ENCODE results near the gene CYLD. TPM values are rescaled to one million over a fixed set of nuclear protein-coding genes. Genes with fewer than 3 reads are reported as not detected.

Gene CYLD
- total and polyA plus RNA-seq, 12 donors: 10.3 to 61.7 (median 37.1) TPM

DNA sequence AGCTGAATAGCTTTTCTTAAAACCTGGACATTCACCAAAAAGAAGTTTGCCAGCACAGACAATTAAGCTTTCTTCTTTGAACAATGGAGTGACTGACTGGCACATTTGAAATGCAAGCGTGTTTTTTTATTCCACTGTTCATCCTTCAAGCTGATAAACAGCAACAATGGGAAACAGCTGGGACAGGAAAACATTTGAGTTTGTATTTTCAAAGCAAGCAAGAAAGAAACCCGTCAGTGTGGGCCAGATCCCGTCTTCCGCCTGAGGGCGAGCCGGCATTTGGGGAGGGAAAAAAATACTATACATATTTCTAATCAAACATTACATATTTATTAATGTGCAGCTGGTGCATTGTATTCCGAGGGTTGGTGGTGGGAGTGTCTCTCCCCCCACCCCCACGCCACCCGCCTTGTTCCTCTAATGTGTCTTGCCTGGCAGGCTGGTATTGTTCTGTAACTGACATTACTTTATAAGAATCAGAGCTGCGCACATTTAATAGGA lies 94.3 kb downstream of the CYLD start:
- 56 to 63% methylated on average over 10 of the region's 10 CpGs for whole genome bisulfite sequencing, 2 donors
- TF ChIP-seq, protein P1, sequence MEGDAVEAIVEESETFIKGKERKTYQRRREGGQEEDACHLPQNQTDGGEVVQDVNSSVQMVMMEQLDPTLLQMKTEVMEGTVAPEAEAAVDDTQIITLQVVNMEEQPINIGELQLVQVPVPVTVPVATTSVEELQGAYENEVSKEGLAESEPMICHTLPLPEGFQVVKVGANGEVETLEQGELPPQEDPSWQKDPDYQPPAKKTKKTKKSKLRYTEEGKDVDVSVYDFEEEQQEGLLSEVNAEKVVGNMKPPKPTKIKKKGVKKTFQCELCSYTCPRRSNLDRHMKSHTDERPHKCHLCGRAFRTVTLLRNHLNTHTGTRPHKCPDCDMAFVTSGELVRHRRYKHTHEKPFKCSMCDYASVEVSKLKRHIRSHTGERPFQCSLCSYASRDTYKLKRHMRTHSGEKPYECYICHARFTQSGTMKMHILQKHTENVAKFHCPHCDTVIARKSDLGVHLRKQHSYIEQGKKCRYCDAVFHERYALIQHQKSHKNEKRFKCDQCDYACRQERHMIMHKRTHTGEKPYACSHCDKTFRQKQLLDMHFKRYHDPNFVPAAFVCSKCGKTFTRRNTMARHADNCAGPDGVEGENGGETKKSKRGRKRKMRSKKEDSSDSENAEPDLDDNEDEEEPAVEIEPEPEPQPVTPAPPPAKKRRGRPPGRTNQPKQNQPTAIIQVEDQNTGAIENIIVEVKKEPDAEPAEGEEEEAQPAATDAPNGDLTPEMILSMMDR (IDR thresholded peaks at IDR 0.05): no peak
- no peak overlapping the region for H3K27ac ChIP-seq

DNA sequence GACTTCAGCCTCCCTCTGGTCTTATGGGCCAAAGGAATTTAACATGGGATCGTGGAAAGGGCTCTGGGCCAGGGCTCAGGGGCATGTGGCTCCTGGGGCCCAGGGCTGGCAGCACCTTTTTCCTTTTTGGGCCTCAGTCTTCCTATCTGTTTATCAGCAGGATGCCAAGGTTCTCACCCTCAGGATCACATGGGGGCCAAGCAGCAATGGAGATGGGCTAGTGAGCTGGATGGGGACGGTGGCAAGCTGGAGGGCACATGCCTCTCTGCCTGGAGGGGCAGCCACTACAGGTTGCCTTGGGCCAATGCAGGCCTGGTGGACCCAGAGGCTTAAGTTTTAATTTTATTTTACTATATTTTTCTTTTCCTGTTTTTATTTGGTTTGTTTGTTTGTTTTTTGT lies 95.4 kb downstream of the CYLD start:
- WGBS, 2 donors: 80 to 90% methylated on average over 2 of the region's 2 CpGs
- no peaks in the 10 kb centered on the region for H3K36me3 ChIP-seq
- ATAC-seq: no peak

More for the DNA sequence above, 94.3 kb downstream of the CYLD start:
- H3K4me3 ChIP-seq: no peak overlapping the region
- H3K27me3 ChIP-seq: peaks cover 0 to 36% (median 21%) of the 10 kb centered on the region in 7 donors
- intact Hi-C loops (cut with DNase I): no loop called here
- H3K9me3 ChIP-seq: peaks cover 0 to 10% (median 0%) of the 10 kb centered on the region in 11 donors
- no peaks in the 10 kb centered on the region for H3K36me3 ChIP-seq
- peaks cover 0 to 5% (median 0%) of the 10 kb centered on the region in 9 donors for H3K4me1 ChIP-seq
- no peak for ATAC-seq
- no peak for DNase-seq

DNA sequence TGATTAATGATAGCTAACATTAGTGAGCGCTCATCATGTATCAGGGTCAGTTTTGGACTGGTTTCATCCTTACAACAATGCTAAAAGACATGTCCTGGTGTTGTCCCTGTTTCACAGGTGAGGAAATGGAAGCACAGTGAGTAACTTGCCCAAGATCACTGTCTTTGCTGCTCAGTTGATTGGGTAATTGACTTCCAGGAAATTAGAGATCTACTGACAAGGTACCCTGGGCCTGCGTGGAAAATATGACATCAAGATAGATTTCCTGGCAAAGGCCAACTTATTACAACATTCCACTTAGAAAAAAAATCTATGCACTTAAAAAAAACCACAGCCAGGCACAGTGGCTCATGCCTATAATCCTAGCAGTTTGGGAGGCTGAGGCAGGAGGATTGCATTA lies 96.3 kb downstream of the CYLD start:
- H3K27me3 ChIP-seq: peaks cover 0 to 55% (median 38%) of the 10 kb centered on the region in 7 donors
- no peak for DNase-seq
- intact Hi-C loops (cut with DNase I): no loop called here
- no peak overlapping the region for H3K4me3 ChIP-seq
- H3K9me3 ChIP-seq: peaks cover 0 to 3% (median 0%) of the 10 kb centered on the region in 11 donors
- no peak overlapping the region for H3K27ac ChIP-seq
- no peak for ATAC-seq
- 57 to 74% methylated on average over 2 of the region's 2 CpGs for WGBS, 2 donors
- H3K36me3 ChIP-seq: no peaks in the 10 kb centered on the region
- TF ChIP-seq, protein P1 (IDR thresholded peaks at IDR 0.05): no peak
- peaks cover 0 to 9% (median 3%) of the 10 kb centered on the region in 9 donors for H3K4me1 ChIP-seq

More for the DNA sequence above, 95.4 kb downstream of the CYLD start:
- no peak for DNase-seq
- Histone ChIP-seq H3K9me3 (peaks cover 0 to 10% (median 0%) of the 10 kb centered on the region in 11 donors), H3K4me1 (peaks cover 0 to 9% (median 3%) of the 10 kb centered on the region in 9 donors), H3K4me3 (no peak overlapping the region), H3K27me3 (peaks cover 0 to 47% (median 31%) of the 10 kb centered on the region in 7 donors), H3K27ac (no peak overlapping the region)
- TF ChIP-seq, protein P1 (IDR thresholded peaks at IDR 0.05): no peak
- intact Hi-C loops (cut with DNase I): no loop called here

DNA sequence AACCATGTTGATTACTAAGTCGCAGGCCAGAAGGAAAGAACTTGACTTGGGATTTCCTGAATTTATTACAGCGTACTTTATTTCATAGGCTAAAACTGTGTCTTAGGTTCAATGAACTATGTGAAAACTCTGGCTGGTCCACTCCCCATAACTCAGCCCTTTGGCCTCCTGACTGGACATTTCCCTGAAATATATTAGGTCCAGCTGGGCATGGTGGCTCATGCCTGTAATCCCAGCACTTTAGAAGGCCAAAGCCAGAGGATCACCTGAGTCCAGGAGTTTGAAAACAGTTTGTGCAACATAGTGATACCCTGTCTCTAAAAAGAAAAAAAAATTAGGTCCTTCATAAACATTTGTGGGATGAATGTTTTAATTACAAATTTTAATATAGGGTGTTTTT lies 97.0 kb downstream of the CYLD start:
- no peak overlapping the region for H3K27ac ChIP-seq
- no peak overlapping the region for H3K4me3 ChIP-seq
- TF ChIP-seq, protein P1 (IDR thresholded peaks at IDR 0.05): no peak
- no peak for ATAC-seq
- WGBS, 2 donors: 86 to 87% methylated on average over 2 of the region's 2 CpGs
- H3K9me3 ChIP-seq: no peaks in the 10 kb centered on the region
- H3K4me1 ChIP-seq: peaks cover 0 to 9% (median 3%) of the 10 kb centered on the region in 9 donors
- H3K36me3 ChIP-seq: no peaks in the 10 kb centered on the region
- no peak for DNase-seq
- H3K27me3 ChIP-seq: peaks cover 0 to 55% (median 34%) of the 10 kb centered on the region in 7 donors
- intact Hi-C loops (cut with DNase I): no loop called here
